Measurements from ENCODE around the gene ARSD.
A peak's percentile ranks its signal among the peaks of the same experiment; 100 is the strongest.
"Not testable (repeated sequence)": the region's sequence is repeated elsewhere in the genome, so short reads cannot be mapped to it uniquely, and the experiment has no call there.

Gene ARSD

GRCh38 chrX:2928583-2929434 is at the start of gene ARSD:
Gene ARSD (minus strand): TSS chrX:2929339. CDS start chrX:2929275, 64 bp downstream.
- DNase-seq = peak; percentile 38 to 59

- DNase-seq = not testable (repeated sequence)
Measured at GRCh38 chrX:2978639-2979038, 49.5 kb upstream of the ARSD start.

- no peak for DNase-seq
Measured at GRCh38 chrX:2974961-2975360, 45.8 kb upstream of the ARSD start.

- DNase-seq = no peak
Measured at GRCh38 chrX:2972391-2972790, 43.3 kb upstream of the ARSD start.

- no peak for DNase-seq
Measured at GRCh38 chrX:2969021-2969420, 39.9 kb upstream of the ARSD start.

GRCh38 chrX:2967998-2968909 is 39.1 kb upstream of the ARSD start:
- peak; percentile 14 to 18 for DNase-seq

- no peak for DNase-seq
Measured at GRCh38 chrX:2967584-2967983, 38.4 kb upstream of the ARSD start.

- DNase-seq = no peak
Measured at GRCh38 chrX:2967012-2967411, 37.9 kb upstream of the ARSD start.

- DNase-seq = no peak
Measured at GRCh38 chrX:2965965-2966364, 36.8 kb upstream of the ARSD start.

GRCh38 chrX:2963992-2964794 is 35.1 kb upstream of the ARSD start:
- DNase-seq = not testable (repeated sequence)

- DNase-seq = not testable (repeated sequence)
Measured at GRCh38 chrX:2963449-2963848, 34.3 kb upstream of the ARSD start.

GRCh38 chrX:2962381-2962780 is 33.2 kb upstream of the ARSD start:
- DNase-seq = no peak

GRCh38 chrX:2960861-2961515 is 31.8 kb upstream of the ARSD start:
- DNase-seq = no peak

- no peak for DNase-seq
Measured at GRCh38 chrX:2958199-2958598, 29.1 kb upstream of the ARSD start.

GRCh38 chrX:2955838-2956237 is 26.7 kb upstream of the ARSD start:
- DNase-seq = no peak

GRCh38 chrX:2955281-2955680 is 26.1 kb upstream of the ARSD start:
- no peak for DNase-seq

- DNase-seq = no peak
Measured at GRCh38 chrX:2954541-2954940, 25.4 kb upstream of the ARSD start.

GRCh38 chrX:2937942-2938341 is 8.8 kb upstream of the ARSD start:
- not testable (repeated sequence) for DNase-seq

- no peak for DNase-seq
Measured at GRCh38 chrX:2934715-2935710, 5.9 kb upstream of the ARSD start.

- DNase-seq = no peak
Measured at GRCh38 chrX:2933125-2933900, 4.2 kb upstream of the ARSD start.

Measured in stimulated activated CD4-positive, alpha-beta T cell treated with anti-CD3 and anti-CD28 coated beads, Interleukin-2, amount 100 ng/mL, for 24 hours (primary cell).